C4-2B (cell line): ENCODE results near the gene CHKB.
"Not testable (repeated sequence)": the region's sequence is repeated elsewhere in the genome, so short reads cannot be mapped to it uniquely, and the experiment has no call there.

ENCODE experiments used
- H3K27ac ChIP-seq: fragments of 450-650 bp; 2 replicates; pipeline ENCODE4 v1.5.1; 2017
- CTCF ChIP-seq: fragments of 450-650 bp; conservative IDR thresholded peaks from 2 replicates; pipeline ENCODE4 v1.5.1; 2017; ENCODE audit warnings: mild to moderate bottlenecking
- ZFX ChIP-seq: fragments of 450-650 bp; IDR thresholded peaks from 2 replicates; pipeline ENCODE4 v1.6.1; 2017

CHKB gene

GRCh38 chr22:50610041-50610451, 27.4 kb upstream of the CHKB start:
- no peak overlapping the region for H3K27ac ChIP-seq
- TF ChIP-seq CTCF: no peak
- no peak for TF ChIP-seq ZFX

GRCh38 chr22:50609599-50609998, 26.9 kb upstream of the CHKB start:
- TF ChIP-seq CTCF (no peak), ZFX (no peak)
- H3K27ac ChIP-seq: no peak overlapping the region

GRCh38 chr22:50608996-50609395, 26.3 kb upstream of the CHKB start:
- TF ChIP-seq CTCF (no peak), ZFX (no peak)
- no peak overlapping the region for H3K27ac ChIP-seq

GRCh38 chr22:50608058-50608840, 25.6 kb upstream of the CHKB start:
- H3K27ac ChIP-seq: not testable (repeated sequence)

GRCh38 chr22:50607659-50608020, 25.0 kb upstream of the CHKB start:
- TF ChIP-seq ZFX (no peak), CTCF (no peak)
- H3K27ac ChIP-seq: no peak overlapping the region

- TF ChIP-seq ZFX (no peak), CTCF (no peak)
- no peak overlapping the region for H3K27ac ChIP-seq
These were observed 24.5 kb upstream of the CHKB start for GRCh38 chr22:50606946-50607658.

- no peak overlapping the region for H3K27ac ChIP-seq
- TF ChIP-seq ZFX: no peak
- TF ChIP-seq CTCF: no peak; the same call in 1 of the 2 replicates
These were observed 23.7 kb upstream of the CHKB start for GRCh38 chr22:50606165-50606945.
